Measurements from ENCODE around the gene ITGA11.

Gene ITGA11

GRCh38 chr15:68286256-68286655, 145.7 kb downstream of the ITGA11 start:
- no peak for DNase-seq

GRCh38 chr15:68285259-68285980, 146.5 kb downstream of the ITGA11 start:
- no peak for DNase-seq

- DNase-seq: no peak
Observed at GRCh38 chr15:68284616-68285258, 147.2 kb downstream of the ITGA11 start.

- DNase-seq: no peak
Observed at GRCh38 chr15:68283401-68283800, 148.6 kb downstream of the ITGA11 start.

- DNase-seq: no peak
Observed at GRCh38 chr15:68281008-68281407, 151.0 kb downstream of the ITGA11 start.

- DNase-seq: no peak
Observed at GRCh38 chr15:68279779-68280753, 151.9 kb downstream of the ITGA11 start.

- DNase-seq: no peak
Observed at GRCh38 chr15:68278595-68279405, 153.2 kb downstream of the ITGA11 start.

GRCh38 chr15:68278345-68278594, 153.7 kb downstream of the ITGA11 start:
- peak; percentile 62 for DNase-seq

- peak; percentile 94 for DNase-seq
Observed at GRCh38 chr15:68277603-68278344, 154.2 kb downstream of the ITGA11 start, which contains the start of gene FEM1B. Gene FEM1B (plus strand): TSS chr15:68277745. CDS start chr15:68278418, 673 bp downstream.

- DNase-seq: peak; percentile 87
Observed at GRCh38 chr15:68277131-68277602, 154.8 kb downstream of the ITGA11 start.

GRCh38 chr15:68276668-68277067, 155.3 kb downstream of the ITGA11 start:
- DNase-seq: no peak

GRCh38 chr15:68275165-68275746, 156.7 kb downstream of the ITGA11 start:
- DNase-seq: no peak

GRCh38 chr15:68274201-68274848, 157.6 kb downstream of the ITGA11 start:
- no peak for DNase-seq

GRCh38 chr15:68272721-68273271, 159.2 kb downstream of the ITGA11 start:
- DNase-seq: no peak

- DNase-seq: peak; percentile 21
Observed at GRCh38 chr15:68271854-68272471, 160.0 kb downstream of the ITGA11 start.

- DNase-seq: no peak
Observed at GRCh38 chr15:68268405-68268804, 163.6 kb downstream of the ITGA11 start.

GRCh38 chr15:68265674-68266073, 166.3 kb downstream of the ITGA11 start:
- DNase-seq: no peak

GRCh38 chr15:68265081-68265480, 166.9 kb downstream of the ITGA11 start:
- no peak for DNase-seq

GRCh38 chr15:68264282-68264681, 167.7 kb downstream of the ITGA11 start:
- no peak for DNase-seq
